Right lobe of liver (tissue), 6 donors: ENCODE results near the gene TTC7B. TPM values are rescaled to one million over a fixed set of nuclear protein-coding genes. Genes with fewer than 3 reads are reported as not detected.

Experiments
- ATAC-seq, 4 donors: fragments of 200-7000 bp; cut with Tn5 transposase; one replicate each; pipeline ENCODE4 v1.9.1; 2020; ENCODE audit warnings: mild to moderate bottlenecking in 4 of 4, moderate library complexity in 4 of 4
- DNase-seq, 3 donors: peaks; one replicate each; pipeline ENCODE4 v3.0.0-alpha.2; 2020
- H3K27ac ChIP-seq, 3 donors: fragments of 200-600 bp; one replicate each; pipeline ENCODE4 v1.8.0; 2022
- H3K27me3 ChIP-seq, 2 donors: fragments of 200-600 bp; one replicate each; pipeline ENCODE4 v1.8.0; 2022
- H3K36me3 ChIP-seq, 4 donors: fragments of 200-600 bp; sonication (generic) in 1 of 4; one replicate each; pipeline versions ENCODE4 v1.5.1 to v1.8.0; 2017 to 2022; ENCODE audit warnings: control low read depth in 1 of 4
- H3K4me1 ChIP-seq, 4 donors: fragments of 200-600 bp; sonication (generic) in 1 of 4; one replicate each; pipeline versions ENCODE4 v1.5.1 to v1.8.0; 2017 to 2022; ENCODE audit warnings: control low read depth in 1 of 4
- H3K4me3 ChIP-seq, 3 donors: fragments of 200-600 bp; one replicate each; pipeline ENCODE4 v1.8.0; 2022
- H3K9me3 ChIP-seq, 4 donors: fragments of 200-600 bp; sonication (generic) in 1 of 4; one replicate each; pipeline versions ENCODE4 v1.5.1 to v1.8.0; 2017 to 2022; ENCODE audit warnings: control low read depth in 1 of 4
- CTCF ChIP-seq, 4 donors: fragments of 200-600 bp in 3 of 4; fragments of 450-650 bp in 1 of 4; IDR thresholded peaks; one replicate each; pipeline versions ENCODE4 v1.5.1 to v1.8.0; 2016 to 2022; ENCODE audit warnings: antibody characterized with exemption in 4 of 4, mild to moderate bottlenecking in 2 of 4
- POLR2A ChIP-seq: fragments of 450-650 bp; IDR thresholded peaks from one replicate; pipeline ENCODE4 v1.6.1; 2017; ENCODE audit warnings: antibody characterized with exemption, mild to moderate bottlenecking
- WGBS: methylation state at CpG from one replicate; pipeline ENCODE4 v1.1.6; 2018; ENCODE audit warnings: low coverage, low lambda C conversion rate; ENCODE audit not compliant: insufficient coverage; ENCODE audit errors: missing lambda C conversion rate; 5-methylcytosine and 5-hydroxymethylcytosine counted together
- intact Hi-C, 2 donors: fragments of 100-400 bp; cut with DNase I; formaldehyde crosslinking; loops; one replicate each; pipeline versions ENCODE4 v1.11.2 to v1.14.1; 2022
- total RNA-seq, 6 experiments: library from RNA; depleted of rRNA in 2 of 6; stranded (reverse); fragments of >200 nt in 2 of 6; fragmentation: NEBNext Ultra II Directional in 3 of 6; extraction: Animal tissue kit (Norgen Biotek cat#: 25700) in 3 of 6; gene quantifications; one replicate each; pipeline versions ENCODE4 v1.1.0 to v1.2.4, GENCODE V29; 2016 to 2023
- donor health status: DM: no; HTN: yes; CAD: no.
- donor health status: DM: no; HTN: no; CAD: no.
- donor health status: DM: no; HTN: no; CAD: no.
- donor health status: DM: no; HTN: yes; CAD: no.
- donor health status: DM: no; HTN: yes; CAD: no.

Gene TTC7B
- total RNA-seq, 6 experiments from 2014 or later, result 18.4 to 56.1 (median 37.5) TPM

GRCh38 chr14:90564496-90564895, 251.7 kb downstream of the TTC7B start:
- no peak for ATAC-seq
- WGBS, result 94% methylated on average over 4 of the region's 4 CpGs
- no peaks in the 10 kb centered on the region for H3K27me3 ChIP-seq

GRCh38 chr14:90562652-90563051, 253.6 kb downstream of the TTC7B start:
- Histone ChIP-seq H3K36me3 (no peaks in the 10 kb centered on the region), H3K27me3 (no peaks in the 10 kb centered on the region), H3K27ac (no peak overlapping the region), H3K4me3 (no peak overlapping the region), H3K4me1 (no peaks in the 10 kb centered on the region), H3K9me3 (no peaks in the 10 kb centered on the region)
- no peak for ATAC-seq
- no peak for DNase-seq
- TF ChIP-seq CTCF (IDR thresholded peaks at IDR 0.05), result no peak
- no peak for TF ChIP-seq POLR2A
- WGBS, result 47% methylated on average over 3 of the region's 6 CpGs
- intact Hi-C loops, result no loop called here

More at GRCh38 chr14:90564496-90564895, 251.7 kb downstream of the TTC7B start:
- intact Hi-C loops, result no loop called here
- no peak overlapping the region for H3K27ac ChIP-seq
- no peak for DNase-seq
- no peaks in the 10 kb centered on the region for H3K36me3 ChIP-seq
- H3K4me1 ChIP-seq, result no peaks in the 10 kb centered on the region
- H3K9me3 ChIP-seq, result no peaks in the 10 kb centered on the region
- TF ChIP-seq CTCF (IDR thresholded peaks at IDR 0.05) (no peak), POLR2A (no peak)
- H3K4me3 ChIP-seq, result no peak overlapping the region

- TF ChIP-seq POLR2A, result no peak
- no peak for TF ChIP-seq CTCF (IDR thresholded peaks at IDR 0.05)
- H3K4me3 ChIP-seq, result no peak overlapping the region
- H3K27ac ChIP-seq, result no peak overlapping the region
- H3K27me3 ChIP-seq, result no peaks in the 10 kb centered on the region
- no peak for DNase-seq
- intact Hi-C loops, result no loop called here
- no peaks in the 10 kb centered on the region for H3K36me3 ChIP-seq
- no peaks in the 10 kb centered on the region for H3K9me3 ChIP-seq
- ATAC-seq, result no peak
- H3K4me1 ChIP-seq, result no peaks in the 10 kb centered on the region
- 84% methylated on average over 3 of the region's 7 CpGs for WGBS
These were observed 254.3 kb downstream of the TTC7B start for GRCh38 chr14:90561920-90562319.

- H3K36me3 ChIP-seq, result no peaks in the 10 kb centered on the region
- H3K27ac ChIP-seq, result no peak overlapping the region
- intact Hi-C loops, result no loop called here
- ATAC-seq (no peak), DNase-seq (no peak)
- 100% methylated on average over 1 of the region's 10 CpGs for WGBS
- H3K9me3 ChIP-seq, result no peaks in the 10 kb centered on the region
- no peaks in the 10 kb centered on the region for H3K27me3 ChIP-seq
- no peak overlapping the region for H3K4me3 ChIP-seq
- TF ChIP-seq CTCF (IDR thresholded peaks at IDR 0.05) (no peak), POLR2A (no peak)
- H3K4me1 ChIP-seq, result no peaks in the 10 kb centered on the region
These were observed 255.2 kb downstream of the TTC7B start for GRCh38 chr14:90560991-90561390.

- no peak for ATAC-seq
- intact Hi-C loops, result no loop called here
- Histone ChIP-seq H3K27me3 (no peaks in the 10 kb centered on the region), H3K36me3 (no peaks in the 10 kb centered on the region), H3K27ac (no peak overlapping the region), H3K9me3 (no peaks in the 10 kb centered on the region), H3K4me1 (no peaks in the 10 kb centered on the region), H3K4me3 (no peak overlapping the region)
- WGBS, result 86% methylated on average over 3 of the region's 4 CpGs
- DNase-seq, result no peak
- TF ChIP-seq POLR2A (no peak), CTCF (IDR thresholded peaks at IDR 0.05) (no peak)
These were observed 255.7 kb downstream of the TTC7B start for GRCh38 chr14:90560558-90560957.
